ENCODE results near the gene MSL3.

The MSL3 gene

DNA sequence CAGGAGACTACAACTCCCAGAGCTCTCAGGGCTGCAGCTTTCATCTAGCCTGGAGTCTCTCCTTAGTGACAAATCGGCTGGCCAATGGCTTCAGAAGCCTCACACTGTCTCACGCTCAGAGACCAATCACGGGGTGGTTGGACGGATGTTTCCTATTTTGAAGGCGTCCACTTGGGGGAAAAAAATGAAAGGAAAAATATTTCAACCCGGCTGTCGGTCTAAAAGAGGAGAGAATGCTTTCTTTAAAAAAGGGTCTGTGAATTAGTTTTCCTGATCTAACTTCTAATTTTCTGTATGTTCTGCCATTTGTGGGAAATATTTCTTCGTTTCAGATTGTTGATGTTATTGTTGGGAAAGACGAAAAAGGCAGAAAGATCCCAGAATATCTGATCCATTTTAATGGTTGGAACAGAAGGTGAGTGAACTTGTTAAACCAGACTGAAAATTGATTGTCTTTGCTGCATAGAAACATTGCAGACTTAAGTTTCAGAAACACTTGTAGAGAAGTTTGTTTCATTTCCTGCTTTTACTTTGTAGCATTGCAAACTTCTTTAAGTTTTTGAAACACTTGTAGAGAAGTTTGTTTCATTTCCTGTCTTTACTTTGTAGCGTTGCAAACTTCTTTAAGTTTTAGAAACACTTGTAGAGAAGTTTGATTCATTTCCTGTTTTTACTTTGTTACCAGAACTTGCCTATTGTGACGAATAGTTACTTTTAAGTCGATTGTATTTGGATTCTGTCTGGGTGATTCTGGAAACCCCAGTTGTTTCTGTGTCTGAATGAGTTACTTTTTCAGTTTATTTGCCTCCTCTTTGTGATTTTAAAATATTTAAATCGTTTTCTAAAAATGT, 1.6 kb downstream of the MSL3 start (continued):
- TF ChIP-seq, protein P1, sequence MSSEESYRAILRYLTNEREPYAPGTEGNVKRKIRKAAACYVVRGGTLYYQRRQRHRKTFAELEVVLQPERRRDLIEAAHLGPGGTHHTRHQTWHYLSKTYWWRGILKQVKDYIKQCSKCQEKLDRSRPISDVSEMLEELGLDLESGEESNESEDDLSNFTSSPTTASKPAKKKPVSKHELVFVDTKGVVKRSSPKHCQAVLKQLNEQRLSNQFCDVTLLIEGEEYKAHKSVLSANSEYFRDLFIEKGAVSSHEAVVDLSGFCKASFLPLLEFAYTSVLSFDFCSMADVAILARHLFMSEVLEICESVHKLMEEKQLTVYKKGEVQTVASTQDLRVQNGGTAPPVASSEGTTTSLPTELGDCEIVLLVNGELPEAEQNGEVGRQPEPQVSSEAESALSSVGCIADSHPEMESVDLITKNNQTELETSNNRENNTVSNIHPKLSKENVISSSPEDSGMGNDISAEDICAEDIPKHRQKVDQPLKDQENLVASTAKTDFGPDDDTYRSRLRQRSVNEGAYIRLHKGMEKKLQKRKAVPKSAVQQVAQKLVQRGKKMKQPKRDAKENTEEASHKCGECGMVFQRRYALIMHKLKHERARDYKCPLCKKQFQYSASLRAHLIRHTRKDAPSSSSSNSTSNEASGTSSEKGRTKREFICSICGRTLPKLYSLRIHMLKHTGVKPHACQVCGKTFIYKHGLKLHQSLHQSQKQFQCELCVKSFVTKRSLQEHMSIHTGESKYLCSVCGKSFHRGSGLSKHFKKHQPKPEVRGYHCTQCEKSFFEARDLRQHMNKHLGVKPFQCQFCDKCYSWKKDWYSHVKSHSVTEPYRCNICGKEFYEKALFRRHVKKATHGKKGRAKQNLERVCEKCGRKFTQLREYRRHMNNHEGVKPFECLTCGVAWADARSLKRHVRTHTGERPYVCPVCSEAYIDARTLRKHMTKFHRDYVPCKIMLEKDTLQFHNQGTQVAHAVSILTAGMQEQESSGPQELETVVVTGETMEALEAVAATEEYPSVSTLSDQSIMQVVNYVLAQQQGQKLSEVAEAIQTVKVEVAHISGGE (tag by site-specific recombination; conservative IDR thresholded peaks at IDR 0.05; ENCODE audit: low read depth): peak; percentile 24; the same call in 1 of the 2 replicates
- TF ChIP-seq, protein P2, sequence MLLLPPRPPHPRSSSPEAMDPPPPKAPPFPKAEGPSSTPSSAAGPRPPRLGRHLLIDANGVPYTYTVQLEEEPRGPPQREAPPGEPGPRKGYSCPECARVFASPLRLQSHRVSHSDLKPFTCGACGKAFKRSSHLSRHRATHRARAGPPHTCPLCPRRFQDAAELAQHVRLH (tag by site-specific recombination; IDR thresholded peaks at IDR 0.05): no peak
- TF ChIP-seq, protein P3, sequence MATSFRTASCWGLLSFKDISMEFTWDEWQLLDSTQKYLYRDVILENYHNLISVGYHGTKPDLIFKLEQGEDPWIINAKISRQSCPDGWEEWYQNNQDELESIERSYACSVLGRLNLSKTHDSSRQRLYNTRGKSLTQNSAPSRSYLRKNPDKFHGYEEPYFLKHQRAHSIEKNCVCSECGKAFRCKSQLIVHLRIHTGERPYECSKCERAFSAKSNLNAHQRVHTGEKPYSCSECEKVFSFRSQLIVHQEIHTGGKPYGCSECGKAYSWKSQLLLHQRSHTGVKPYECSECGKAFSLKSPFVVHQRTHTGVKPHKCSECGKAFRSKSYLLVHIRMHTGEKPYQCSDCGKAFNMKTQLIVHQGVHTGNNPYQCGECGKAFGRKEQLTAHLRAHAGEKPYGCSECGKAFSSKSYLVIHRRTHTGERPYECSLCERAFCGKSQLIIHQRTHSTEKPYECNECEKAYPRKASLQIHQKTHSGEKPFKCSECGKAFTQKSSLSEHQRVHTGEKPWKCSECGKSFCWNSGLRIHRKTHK (tag by site-specific recombination; IDR thresholded peaks at IDR 0.05): no peak
- no peak for TF ChIP-seq ZNF23 (tag by site-specific recombination; IDR thresholded peaks at IDR 0.05; ENCODE audit: borderline replicate concordance)
- TF ChIP-seq YY2 (tag by site-specific recombination; IDR thresholded peaks at IDR 0.05): no peak
- no peak for TF ChIP-seq ZNF266 (tag by site-specific recombination; IDR thresholded peaks at IDR 0.05; ENCODE audit: low read depth)
- TF ChIP-seq ZNF514 (tag by site-specific recombination; IDR thresholded peaks at IDR 0.05): no peak
- no peak for TF ChIP-seq KLF16 (tag by site-specific recombination; IDR thresholded peaks at IDR 0.05)
- TF ChIP-seq ZNF366 (tag by site-specific recombination; conservative IDR thresholded peaks at IDR 0.05): no peak
- TF ChIP-seq ZNF664 (tag by site-specific recombination; IDR thresholded peaks at IDR 0.05): no peak
- no peak for TF ChIP-seq GLIS1 (tag by site-specific recombination; IDR thresholded peaks at IDR 0.05)
- TF ChIP-seq HOXA7 (CRISPR knock-in tag; IDR thresholded peaks at IDR 0.05; ENCODE audit: borderline replicate concordance): no peak
- TF ChIP-seq ZNF214 (tag by site-specific recombination; IDR thresholded peaks at IDR 0.05; ENCODE audit: borderline replicate concordance): no peak
- TF ChIP-seq ZBTB1 (tag by site-specific recombination; IDR thresholded peaks at IDR 0.05): no peak
- TF ChIP-seq SP2 (tag by site-specific recombination; IDR thresholded peaks at IDR 0.05): peak; percentile 73
- TF ChIP-seq, protein P4, sequence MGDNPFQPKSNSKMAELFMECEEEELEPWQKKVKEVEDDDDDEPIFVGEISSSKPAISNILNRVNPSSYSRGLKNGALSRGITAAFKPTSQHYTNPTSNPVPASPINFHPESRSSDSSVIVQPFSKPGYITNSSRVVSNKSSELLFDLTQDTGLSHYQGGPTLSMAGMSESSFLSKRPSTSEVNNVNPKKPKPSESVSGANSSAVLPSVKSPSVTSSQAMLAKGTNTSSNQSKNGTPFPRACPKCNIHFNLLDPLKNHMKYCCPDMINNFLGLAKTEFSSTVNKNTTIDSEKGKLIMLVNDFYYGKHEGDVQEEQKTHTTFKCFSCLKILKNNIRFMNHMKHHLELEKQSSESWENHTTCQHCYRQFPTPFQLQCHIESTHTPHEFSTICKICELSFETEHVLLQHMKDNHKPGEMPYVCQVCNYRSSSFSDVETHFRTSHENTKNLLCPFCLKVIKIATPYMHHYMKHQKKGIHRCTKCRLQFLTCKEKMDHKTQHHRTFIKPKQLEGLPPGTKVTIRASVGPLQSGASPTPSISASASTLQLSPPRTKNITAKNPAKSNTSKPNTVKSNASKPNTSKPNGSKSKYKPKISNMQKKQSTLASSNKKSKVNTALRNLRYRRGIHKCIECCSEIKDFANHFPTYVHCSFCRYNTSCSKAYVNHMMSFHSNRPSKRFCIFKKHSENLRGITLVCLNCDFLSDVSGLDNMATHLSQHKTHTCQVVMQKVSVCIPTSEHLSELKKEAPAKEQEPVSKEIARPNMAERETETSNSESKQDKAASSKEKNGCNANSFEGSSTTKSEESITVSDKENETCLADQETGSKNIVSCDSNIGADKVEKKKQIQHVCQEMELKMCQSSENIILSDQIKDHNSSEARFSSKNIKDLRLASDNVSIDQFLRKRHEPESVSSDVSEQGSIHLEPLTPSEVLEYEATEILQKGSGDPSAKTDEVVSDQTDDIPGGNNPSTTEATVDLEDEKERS (tag by site-specific recombination; IDR thresholded peaks at IDR 0.05): no peak
- TF ChIP-seq TCF7L2 (IDR thresholded peaks at IDR 0.05; ENCODE audit: borderline replicate concordance, low read depth, low read length): peak; percentile 68; the same call in 1 of the 2 replicates
- peak; percentile 63; the same call in 1 of the 2 replicates for TF ChIP-seq ZNF76 (tag by site-specific recombination; IDR thresholded peaks at IDR 0.05; ENCODE audit: borderline replicate concordance, low read depth)
- no peak for TF ChIP-seq HOXC10 (CRISPR knock-in tag; IDR thresholded peaks at IDR 0.05)
- TF ChIP-seq PRDM1 (tag by site-specific recombination; IDR thresholded peaks at IDR 0.05): no peak
- TF ChIP-seq, protein P5, sequence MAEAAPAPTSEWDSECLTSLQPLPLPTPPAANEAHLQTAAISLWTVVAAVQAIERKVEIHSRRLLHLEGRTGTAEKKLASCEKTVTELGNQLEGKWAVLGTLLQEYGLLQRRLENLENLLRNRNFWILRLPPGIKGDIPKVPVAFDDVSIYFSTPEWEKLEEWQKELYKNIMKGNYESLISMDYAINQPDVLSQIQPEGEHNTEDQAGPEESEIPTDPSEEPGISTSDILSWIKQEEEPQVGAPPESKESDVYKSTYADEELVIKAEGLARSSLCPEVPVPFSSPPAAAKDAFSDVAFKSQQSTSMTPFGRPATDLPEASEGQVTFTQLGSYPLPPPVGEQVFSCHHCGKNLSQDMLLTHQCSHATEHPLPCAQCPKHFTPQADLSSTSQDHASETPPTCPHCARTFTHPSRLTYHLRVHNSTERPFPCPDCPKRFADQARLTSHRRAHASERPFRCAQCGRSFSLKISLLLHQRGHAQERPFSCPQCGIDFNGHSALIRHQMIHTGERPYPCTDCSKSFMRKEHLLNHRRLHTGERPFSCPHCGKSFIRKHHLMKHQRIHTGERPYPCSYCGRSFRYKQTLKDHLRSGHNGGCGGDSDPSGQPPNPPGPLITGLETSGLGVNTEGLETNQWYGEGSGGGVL (tag by site-specific recombination; IDR thresholded peaks at IDR 0.05): no peak
- no peak for TF ChIP-seq ZNF596 (tag by site-specific recombination; IDR thresholded peaks at IDR 0.05)
- TF ChIP-seq ZNF174 (tag by site-specific recombination; IDR thresholded peaks at IDR 0.05): no peak
- TF ChIP-seq, protein P6, sequence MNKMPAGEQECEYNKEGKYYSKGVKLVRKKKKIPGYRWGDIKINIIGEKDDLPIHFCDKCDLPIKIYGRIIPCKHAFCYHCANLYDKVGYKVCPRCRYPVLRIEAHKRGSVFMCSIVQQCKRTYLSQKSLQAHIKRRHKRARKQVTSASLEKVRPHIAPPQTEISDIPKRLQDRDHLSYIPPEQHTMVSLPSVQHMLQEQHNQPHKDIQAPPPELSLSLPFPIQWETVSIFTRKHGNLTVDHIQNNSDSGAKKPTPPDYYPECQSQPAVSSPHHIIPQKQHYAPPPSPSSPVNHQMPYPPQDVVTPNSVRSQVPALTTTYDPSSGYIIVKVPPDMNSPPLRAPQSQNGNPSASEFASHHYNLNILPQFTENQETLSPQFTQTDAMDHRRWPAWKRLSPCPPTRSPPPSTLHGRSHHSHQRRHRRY (tag by site-specific recombination; IDR thresholded peaks at IDR 0.05): no peak
- no peak for TF ChIP-seq KLF9 (tag by site-specific recombination; IDR thresholded peaks at IDR 0.05; ENCODE audit: low read depth)
- TF ChIP-seq, protein P7, sequence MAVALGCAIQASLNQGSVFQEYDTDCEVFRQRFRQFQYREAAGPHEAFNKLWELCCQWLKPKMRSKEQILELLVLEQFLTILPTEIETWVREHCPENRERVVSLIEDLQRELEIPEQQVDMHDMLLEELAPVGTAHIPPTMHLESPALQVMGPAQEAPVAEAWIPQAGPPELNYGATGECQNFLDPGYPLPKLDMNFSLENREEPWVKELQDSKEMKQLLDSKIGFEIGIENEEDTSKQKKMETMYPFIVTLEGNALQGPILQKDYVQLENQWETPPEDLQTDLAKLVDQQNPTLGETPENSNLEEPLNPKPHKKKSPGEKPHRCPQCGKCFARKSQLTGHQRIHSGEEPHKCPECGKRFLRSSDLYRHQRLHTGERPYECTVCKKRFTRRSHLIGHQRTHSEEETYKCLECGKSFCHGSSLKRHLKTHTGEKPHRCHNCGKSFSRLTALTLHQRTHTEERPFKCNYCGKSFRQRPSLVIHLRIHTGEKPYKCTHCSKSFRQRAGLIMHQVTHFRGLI (tag by site-specific recombination; IDR thresholded peaks at IDR 0.05): no peak
